ENCODE results near the gene PCBP3.

The PCBP3 gene

DNA sequence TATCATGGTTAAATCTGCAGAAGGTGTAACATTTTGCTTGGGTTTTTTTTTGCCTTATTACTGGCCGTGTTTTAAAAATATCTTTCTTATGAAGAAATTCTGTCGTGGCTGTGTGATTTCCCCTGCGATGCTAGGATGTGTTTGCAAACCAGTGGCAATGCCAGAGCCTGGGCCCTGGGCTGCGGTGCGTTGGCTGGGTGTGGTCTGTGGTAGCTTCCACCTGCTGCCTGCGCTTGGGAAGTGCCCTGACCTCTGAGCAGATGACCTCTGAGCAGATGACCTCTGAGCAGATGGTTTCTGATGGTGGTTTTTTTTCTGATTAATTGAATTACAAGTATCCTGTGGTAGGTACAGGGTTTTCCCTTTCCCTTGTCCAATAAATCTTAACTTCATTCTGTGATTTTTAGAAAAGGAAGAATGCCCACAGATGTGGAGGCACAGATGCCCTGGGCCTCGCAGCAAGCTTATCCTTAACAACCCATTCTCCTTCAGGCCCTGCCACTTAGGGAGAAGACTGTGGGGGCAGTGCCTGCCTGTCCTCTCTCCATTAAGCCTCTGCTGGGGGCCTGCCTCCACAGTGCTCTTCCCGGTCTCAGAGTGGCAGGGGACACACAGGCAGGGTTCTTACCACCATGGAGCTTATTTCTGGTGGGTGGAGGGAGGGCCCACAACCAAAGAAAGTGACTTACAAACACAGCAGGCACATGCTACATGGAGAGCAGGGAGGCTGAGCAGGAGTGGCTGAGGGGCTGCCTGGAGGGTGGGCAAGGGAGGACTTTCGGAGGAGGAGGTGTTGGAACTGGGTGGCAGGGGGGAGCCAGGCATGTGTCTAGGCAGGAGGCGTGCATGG is 81.7 kb downstream of the PCBP3 start:
- DNase-seq (ENCODE audit: low read depth in 2 of 2), result no peak

DNA sequence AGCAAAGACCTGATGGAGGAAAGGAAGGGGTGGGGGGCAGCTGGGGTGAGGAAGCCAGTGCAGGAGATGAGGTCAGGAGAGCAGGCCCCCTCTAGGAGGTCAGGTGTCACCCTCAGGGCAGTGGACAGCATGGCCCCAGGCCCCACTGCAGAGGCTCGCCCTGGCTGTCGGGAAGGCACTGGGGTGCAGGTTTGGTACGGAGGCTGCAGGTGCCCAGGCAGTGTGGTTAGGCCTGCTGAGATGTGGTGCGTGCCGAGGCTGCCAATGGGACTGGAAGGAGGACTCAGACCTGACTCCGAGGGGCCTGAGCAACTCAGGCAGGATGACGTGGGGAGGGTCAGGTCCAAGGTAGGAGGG is 82.3 kb downstream of the PCBP3 start:
- no peak for DNase-seq (ENCODE audit: low read depth in 2 of 2)

DNA sequence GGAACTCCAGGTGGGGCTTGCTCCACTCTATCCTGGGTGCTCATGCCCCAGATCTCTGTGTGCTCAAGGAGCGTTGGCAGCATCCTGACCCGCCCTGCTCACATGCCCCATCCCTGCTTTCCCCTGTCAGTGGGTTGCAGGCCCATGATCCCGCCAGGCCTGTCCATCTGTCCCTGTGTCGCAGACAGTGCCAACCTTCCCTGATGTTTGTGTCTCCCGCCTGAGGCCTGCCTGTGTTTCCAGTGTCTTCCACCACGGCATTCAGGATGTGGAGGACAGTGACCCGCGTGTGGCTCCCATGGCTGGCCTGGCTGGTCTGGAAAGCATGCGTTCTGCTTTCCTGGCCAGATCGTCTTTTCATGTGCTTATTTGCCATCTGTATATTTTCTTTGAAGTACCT is 82.9 kb downstream of the PCBP3 start:
- no peak for DNase-seq (ENCODE audit: low read depth in 2 of 2)

DNA sequence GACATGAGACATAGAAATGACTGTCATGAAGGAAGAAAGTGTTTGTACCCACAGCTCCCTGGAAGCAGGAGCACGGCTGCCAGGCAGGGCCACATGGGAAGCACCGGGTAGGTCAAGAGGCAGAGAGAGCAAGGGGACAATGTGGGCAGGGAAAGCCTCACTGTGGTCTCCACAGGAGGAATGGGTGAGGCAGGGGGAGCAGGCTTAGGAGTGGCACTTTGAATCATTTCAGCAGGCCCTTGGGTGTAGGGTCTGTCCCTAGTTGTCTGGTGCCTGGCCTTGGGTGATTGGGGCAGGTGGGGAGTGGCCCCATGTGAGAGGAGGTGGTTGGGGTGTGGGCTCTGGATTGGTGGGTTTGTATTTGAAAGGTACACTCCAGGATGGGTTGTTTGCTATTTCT is 83.9 kb downstream of the PCBP3 start:
- DNase-seq (ENCODE audit: low read depth in 2 of 2), result no peak

- DNase-seq (ENCODE audit: low read depth in 2 of 2), result no peak
Measured at GRCh38 chr21:45735259-45736000, 91.9 kb downstream of the PCBP3 start.

DNA sequence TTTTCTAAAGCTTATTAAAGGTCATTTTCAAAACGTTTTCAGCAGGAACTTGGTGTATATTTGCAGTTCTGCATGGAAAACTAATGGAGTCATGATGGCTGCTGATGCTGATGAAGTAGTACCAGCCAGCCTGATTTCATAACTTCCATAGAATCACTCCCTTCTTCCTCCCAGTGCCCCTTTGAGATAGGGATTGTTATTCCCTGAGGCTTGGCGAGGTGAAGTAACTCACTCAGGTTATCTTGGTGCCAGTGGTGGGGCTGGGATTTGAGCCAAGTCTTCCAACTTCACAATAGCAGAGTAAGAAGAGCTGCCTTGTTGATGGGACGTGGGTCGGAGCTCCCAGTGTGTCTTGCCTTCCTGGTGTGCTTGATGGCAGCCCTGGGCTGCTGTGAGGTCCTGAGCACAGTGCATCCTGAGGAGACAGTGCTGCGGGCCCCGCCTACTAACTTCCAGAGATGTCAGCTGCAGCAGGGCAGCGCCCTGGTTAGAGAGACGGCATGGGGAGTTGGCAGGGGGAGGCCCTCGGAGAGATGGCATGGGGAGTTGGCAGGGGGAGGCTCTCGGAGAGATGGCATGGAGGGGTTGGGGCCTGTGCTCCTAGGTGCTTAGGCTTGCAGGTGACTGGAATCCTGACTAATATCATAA is 92.6 kb downstream of the PCBP3 start:
- no peak for DNase-seq (ENCODE audit: low read depth in 2 of 2)

DNA sequence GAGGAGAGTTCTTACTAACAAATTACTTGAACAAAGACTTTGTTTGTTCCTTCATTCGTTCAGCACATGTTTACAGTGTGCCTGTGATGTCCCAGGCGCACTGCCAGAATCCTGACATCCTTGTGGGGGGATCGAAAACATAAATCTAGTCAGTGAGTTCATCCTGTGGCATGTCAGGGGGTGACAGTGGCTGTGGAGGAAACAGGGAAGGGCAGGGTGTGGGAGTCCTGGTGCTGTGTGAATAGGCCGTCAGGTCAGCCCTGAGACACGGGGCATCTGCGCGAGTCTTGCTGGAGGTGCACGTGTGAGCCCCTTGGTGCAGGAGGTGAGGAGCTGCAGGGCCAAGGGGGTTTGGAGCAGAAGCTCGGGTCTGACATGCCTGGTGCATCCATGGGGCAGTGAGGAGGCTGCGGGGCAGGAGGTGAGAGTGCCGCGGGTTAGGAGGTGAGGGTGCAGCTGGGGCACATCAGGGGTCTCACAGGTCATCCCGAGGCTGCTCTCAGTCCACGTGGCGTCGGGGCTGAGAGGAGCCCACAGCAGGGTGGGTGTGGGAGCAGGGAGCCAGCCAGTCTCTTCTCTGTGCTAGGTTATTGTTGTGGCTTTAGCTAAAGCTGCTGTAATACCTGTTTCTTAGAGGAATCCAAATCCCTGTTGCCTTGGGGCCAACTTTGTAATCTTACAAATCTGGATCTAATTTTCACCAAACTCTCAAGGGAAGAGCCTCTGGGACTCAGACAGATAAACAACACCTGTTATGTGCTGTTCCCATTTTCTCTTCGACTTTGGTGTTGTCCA is 93.4 kb downstream of the PCBP3 start:
- DNase-seq (ENCODE audit: low read depth in 2 of 2), result no peak

DNA sequence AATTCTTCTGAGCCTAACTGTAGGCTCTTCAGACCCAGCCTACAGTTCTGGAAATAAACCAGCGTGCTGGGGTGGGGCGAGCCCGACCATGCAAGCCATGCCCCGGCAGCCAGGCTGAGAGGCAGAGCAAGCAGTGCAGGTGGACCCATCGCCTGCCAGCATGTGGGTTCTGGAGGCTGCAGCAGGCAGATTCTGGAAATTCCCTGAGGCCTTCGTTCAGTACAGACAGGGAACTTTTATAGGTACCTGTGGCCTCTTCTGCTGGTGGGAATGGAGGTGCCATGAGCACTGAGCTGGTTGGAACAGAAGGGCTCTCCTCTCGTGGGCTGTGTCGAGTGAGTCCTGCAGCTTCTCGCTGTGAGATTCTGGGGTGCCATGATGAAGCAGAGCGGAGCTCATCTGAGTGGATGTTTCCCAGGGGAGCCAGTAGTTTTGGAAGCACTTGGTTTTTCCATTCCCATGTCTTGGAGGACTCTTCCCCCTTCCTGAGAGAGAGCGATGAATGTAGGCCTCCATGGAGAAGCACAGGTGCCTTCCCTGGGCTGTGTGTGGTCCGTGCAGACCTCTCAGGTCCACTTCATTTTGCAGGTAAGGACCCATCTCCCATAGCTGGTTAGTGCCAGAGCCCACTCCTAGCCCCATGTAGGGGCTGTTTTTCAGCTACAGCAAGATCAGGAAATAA is 94.1 kb downstream of the PCBP3 start:
- no peak for DNase-seq (ENCODE audit: low read depth in 2 of 2)

DNA sequence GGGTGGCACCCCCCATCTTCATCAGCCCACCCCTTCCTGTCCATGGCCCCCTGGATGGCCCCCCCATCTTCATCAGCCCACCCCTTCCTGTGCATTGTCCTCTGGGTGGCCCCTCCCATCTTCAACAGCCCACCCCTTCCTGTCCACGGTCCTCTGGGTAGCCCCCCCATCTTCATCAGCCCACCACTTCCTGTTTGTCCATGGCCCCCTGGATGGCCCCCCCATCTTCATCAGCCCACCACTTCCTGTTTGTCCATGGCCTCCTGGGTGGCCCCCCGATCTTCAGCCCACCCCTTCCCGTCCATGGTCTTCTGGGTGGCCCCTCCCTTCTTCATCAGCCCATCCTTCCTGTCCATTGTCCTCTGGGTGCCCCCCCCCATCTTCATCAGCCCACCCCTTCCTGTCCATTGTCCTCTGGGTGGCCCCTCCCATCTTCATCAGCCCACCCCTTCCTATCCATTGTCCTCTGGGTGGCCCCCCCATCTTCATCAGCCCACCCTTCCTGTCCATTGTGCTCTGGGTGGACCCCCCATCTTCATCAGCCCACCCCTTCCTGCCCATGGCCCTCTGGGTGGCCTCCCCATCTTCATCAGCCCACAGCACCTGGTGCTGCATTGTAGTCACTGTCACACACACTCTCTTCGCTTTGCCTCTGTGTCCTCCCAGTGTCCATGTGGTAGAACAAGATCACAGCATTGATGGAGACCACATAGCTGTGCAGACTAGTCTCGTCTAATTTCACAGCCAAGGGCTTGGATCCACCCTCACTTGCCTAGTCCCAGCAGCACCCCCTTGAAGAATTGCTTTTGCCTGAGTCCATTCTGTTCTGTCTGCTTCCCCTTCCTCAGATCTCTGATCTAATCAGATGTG is 95.9 kb downstream of the PCBP3 start:
- no peak for DNase-seq (ENCODE audit: low read depth in 2 of 2)

- DNase-seq (ENCODE audit: low read depth in 2 of 2), result no peak
Measured at GRCh38 chr21:45740088-45740440, 96.5 kb downstream of the PCBP3 start.

DNA sequence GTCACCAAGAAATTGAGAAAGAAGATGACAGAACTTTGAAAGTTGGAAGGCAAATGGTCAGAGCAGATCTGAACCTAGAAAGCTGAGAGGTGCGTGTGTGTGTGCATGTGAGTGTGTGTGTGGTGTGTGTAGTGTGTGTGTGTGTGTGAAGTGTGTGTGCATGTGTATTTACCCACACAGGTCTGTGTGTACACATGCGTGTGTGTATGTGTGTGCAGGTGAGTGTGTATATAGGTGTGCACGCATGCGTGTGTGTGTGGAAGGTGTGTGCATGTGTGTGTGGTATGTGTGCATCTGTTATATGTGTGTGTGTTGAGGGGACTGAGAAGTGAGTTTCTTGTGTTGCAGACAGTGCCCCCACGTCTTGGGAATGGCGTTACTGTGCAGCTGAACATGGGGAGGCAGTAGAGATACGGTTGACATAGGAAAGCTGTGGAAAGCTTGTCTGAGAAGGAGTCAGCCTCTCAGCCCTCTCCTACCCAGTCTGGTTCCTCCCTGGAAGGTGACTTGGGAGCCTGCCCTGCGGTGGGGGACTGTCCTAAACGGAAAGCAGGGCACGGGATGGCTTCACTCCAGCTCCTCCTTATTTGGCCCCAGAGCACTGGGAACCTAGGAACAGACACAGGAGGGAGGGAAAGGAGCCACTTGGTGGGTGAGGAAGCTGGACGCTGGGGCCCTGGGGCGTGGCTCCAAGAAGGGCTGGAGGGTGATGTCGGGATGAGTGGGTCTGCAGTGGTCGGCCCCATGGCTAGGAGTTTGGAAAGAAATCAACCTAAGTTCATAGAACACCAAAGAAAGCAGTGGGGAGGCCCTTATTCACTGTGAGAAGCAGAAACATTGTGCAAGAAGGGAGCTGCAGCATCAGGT is 97.2 kb downstream of the PCBP3 start:
- no peak for DNase-seq (ENCODE audit: low read depth in 2 of 2)

GRCh38 chr21:45741691-45742090 is 98.2 kb downstream of the PCBP3 start:
- no peak for DNase-seq (ENCODE audit: low read depth in 2 of 2)

DNA sequence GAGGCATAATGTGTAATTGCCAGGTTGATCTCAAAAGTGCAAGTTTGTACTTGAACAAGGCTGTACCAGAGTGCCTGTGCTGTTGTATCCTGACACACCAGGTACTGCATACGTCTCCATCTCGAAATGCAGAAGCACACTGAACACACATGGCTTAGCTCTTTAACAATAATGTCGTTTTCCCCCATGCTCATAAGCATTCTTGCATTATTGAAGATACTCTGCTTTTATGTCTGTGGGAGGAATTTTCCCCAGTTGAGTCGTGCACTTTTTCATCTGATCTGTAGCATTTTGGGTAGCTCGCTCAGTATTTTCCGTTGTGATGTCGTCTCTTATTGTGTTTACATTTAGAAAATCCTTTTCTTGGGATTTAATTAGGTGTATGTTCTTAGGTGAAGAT is 98.7 kb downstream of the PCBP3 start:
- no peak for DNase-seq (ENCODE audit: low read depth in 2 of 2)

GRCh38 chr21:45745256-45745655 is 101.7 kb downstream of the PCBP3 start:
- DNase-seq (ENCODE audit: low read depth in 2 of 2), result no peak

DNA sequence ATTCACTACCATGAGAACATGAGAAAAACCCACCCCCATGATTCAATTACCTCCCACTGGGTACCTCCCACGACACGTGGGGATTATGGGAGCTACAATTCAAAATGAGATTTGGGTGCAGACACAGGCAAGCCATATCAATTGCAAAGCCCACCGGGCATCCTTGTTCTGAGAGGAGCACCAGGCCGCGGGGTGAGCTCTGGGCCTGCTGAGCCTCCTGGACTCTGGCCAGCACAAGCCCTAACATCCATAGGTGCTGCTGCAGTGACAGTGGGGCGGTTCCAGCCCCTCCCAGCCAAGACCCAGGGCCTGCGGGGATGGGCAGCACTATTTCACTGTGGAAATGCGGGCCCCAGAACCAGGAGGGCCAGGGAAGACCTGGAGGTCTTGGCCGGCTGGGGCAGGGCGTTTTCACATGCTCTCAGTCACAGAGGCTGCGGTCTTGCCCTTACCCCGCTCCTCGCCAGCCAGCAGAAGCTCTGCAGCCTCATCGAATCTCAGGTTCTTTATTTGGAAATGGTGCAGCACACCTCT is 103.8 kb downstream of the PCBP3 start:
- DNase-seq (ENCODE audit: low read depth in 2 of 2), result no peak

GRCh38 chr21:45747802-45748445 is 104.4 kb downstream of the PCBP3 start:
- DNase-seq (ENCODE audit: low read depth in 2 of 2), result no peak

- DNase-seq (ENCODE audit: low read depth in 2 of 2), result no peak
Measured at GRCh38 chr21:45748593-45748992, 105.1 kb downstream of the PCBP3 start.

GRCh38 chr21:45749974-45750373 is 106.4 kb downstream of the PCBP3 start:
- DNase-seq (ENCODE audit: low read depth in 2 of 2), result no peak

DNA sequence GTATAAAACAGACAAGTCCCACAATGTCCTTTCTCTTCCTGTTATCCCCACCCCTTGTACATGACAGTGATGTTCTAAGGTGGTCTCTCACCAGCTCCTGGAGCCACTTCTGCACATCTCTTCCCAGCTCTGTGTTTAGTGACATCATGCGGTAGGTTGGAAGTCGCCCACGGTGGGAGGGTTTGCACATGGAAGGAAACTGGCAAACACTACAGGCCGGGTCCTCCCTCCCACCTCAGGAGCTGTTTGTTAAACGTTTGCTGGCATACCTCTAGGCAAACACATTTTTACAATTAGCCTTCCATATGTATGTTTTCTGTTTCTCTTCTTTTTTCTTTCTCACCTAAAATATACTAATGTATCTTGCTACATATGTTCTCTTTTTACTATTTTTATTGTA is 107.4 kb downstream of the PCBP3 start:
- no peak for DNase-seq (ENCODE audit: low read depth in 2 of 2)
